Measurements from ENCODE around the gene ATMIN. TPM values are rescaled to one million over a fixed set of nuclear protein-coding genes. Genes with fewer than 3 reads are reported as not detected.

ATMIN gene
- total and polyA plus RNA-seq, 8 donors = 30.7 to 45.0 (median 39.5) TPM

- Histone ChIP-seq H3K4me1 (no peaks in the 10 kb centered on the region), H3K9me3 (no peaks in the 10 kb centered on the region), H3K36me3 (peaks cover 0 to 13% of the 10 kb centered on the region in 2 donors), H3K27ac (no peak overlapping the region), H3K27me3 (no peaks in the 10 kb centered on the region), H3K4me3 (no peak overlapping the region)
- TF ChIP-seq, protein P1, sequence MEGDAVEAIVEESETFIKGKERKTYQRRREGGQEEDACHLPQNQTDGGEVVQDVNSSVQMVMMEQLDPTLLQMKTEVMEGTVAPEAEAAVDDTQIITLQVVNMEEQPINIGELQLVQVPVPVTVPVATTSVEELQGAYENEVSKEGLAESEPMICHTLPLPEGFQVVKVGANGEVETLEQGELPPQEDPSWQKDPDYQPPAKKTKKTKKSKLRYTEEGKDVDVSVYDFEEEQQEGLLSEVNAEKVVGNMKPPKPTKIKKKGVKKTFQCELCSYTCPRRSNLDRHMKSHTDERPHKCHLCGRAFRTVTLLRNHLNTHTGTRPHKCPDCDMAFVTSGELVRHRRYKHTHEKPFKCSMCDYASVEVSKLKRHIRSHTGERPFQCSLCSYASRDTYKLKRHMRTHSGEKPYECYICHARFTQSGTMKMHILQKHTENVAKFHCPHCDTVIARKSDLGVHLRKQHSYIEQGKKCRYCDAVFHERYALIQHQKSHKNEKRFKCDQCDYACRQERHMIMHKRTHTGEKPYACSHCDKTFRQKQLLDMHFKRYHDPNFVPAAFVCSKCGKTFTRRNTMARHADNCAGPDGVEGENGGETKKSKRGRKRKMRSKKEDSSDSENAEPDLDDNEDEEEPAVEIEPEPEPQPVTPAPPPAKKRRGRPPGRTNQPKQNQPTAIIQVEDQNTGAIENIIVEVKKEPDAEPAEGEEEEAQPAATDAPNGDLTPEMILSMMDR (IDR thresholded peaks at IDR 0.05) = no peak
- no peak for DNase-seq
- ATAC-seq = no peak
- intact Hi-C loops (cut with DNase I) = no loop called here
These were observed 45.1 kb upstream of the ATMIN start for GRCh38 chr16:80990577-80990976.

GRCh38 chr16:80990978-80991377 is 44.7 kb upstream of the ATMIN start:
- Histone ChIP-seq H3K9me3 (no peaks in the 10 kb centered on the region), H3K27ac (no peak overlapping the region), H3K4me3 (no peak overlapping the region), H3K4me1 (no peaks in the 10 kb centered on the region), H3K27me3 (no peaks in the 10 kb centered on the region), H3K36me3 (peaks cover 0 to 13% of the 10 kb centered on the region in 2 donors)
- DNase-seq (no peak), ATAC-seq (no peak)
- TF ChIP-seq, protein P1 (IDR thresholded peaks at IDR 0.05) = no peak
- intact Hi-C loops (cut with DNase I) = no loop called here

GRCh38 chr16:80991792-80992430 is 43.7 kb upstream of the ATMIN start:
- TF ChIP-seq, protein P1 (IDR thresholded peaks at IDR 0.05) = no peak
- no peak for DNase-seq
- H3K9me3 ChIP-seq = no peaks in the 10 kb centered on the region
- H3K4me1 ChIP-seq = peaks cover under 1 to 5% of the 10 kb centered on the region in 2 donors
- peaks cover 0 to 13% of the 10 kb centered on the region in 2 donors for H3K36me3 ChIP-seq
- no peak overlapping the region for H3K4me3 ChIP-seq
- intact Hi-C loops (cut with DNase I) = no loop called here
- no peak overlapping the region for H3K27ac ChIP-seq
- no peaks in the 10 kb centered on the region for H3K27me3 ChIP-seq
- no peak for ATAC-seq

DNA sequence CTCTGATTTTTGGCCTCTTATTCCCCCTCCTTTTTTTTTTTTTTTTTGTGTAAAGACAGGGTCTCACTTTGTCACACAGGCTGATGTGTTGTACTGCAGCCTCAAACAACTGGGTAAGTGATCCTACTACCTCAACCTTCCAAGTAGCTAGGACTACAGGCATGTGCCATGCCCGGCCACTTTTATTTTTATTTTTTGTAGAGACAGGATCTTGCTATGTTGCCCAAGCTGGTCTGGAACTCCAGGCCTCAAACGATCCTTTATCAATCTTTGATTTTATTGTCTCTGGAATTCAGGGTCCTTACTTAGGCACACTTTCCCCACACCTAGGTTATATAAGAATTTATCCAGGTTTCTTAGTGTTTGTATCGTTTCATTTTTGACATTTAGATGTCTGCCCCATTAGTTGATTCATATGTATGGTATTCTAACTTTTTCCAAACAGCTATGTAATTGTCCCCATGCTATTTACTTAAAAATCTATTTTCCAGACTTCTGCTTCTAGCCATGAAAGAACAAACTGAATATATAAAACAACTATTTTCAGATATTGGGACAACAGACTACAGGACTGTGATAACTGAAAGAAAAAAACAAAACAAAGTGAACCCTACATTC is 42.9 kb upstream of the ATMIN start:
- no peak overlapping the region for H3K4me3 ChIP-seq
- DNase-seq (no peak), ATAC-seq (no peak)
- intact Hi-C loops (cut with DNase I) = no loop called here
- H3K4me1 ChIP-seq = peaks cover 7 to 14% of the 10 kb centered on the region in 2 donors
- no peaks in the 10 kb centered on the region for H3K27me3 ChIP-seq
- H3K9me3 ChIP-seq = no peaks in the 10 kb centered on the region
- H3K27ac ChIP-seq = peak overlapping the region in 1 of 2 donors; percentile 42
- peaks cover 0 to 13% of the 10 kb centered on the region in 2 donors for H3K36me3 ChIP-seq
- TF ChIP-seq, protein P1 (IDR thresholded peaks at IDR 0.05) = no peak

DNA sequence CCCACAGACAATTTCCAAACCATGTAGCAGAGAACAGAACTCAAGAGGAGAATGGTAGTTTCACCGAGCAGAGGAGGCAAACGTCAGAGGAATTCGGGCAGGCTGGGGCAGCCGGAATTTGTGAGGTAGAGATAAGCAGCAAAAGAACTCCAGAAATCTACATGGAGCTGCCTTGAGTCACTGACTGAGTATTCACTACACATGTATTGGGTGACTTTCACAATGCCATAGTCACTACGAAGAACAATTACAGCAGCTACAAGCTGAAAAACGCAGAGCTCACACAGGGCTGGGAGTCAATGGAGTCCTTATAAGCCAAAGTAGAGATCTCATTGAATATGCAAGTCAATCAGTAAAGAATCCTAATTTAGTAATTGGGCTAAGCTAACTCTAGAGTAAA is 42.3 kb upstream of the ATMIN start:
- Histone ChIP-seq H3K9me3 (no peaks in the 10 kb centered on the region), H3K4me1 (peaks cover 7 to 16% of the 10 kb centered on the region in 2 donors), H3K27me3 (no peaks in the 10 kb centered on the region), H3K27ac (peak overlapping the region in 1 of 2 donors; percentile 42), H3K4me3 (no peak overlapping the region), H3K36me3 (peaks cover 0 to 13% of the 10 kb centered on the region in 2 donors)
- TF ChIP-seq, protein P1 (IDR thresholded peaks at IDR 0.05) = no peak
- DNase-seq = peak in 1 of 4 donors; percentile 45
- intact Hi-C loops (cut with DNase I) = no loop called here
- ATAC-seq = peak; percentile 85
